T-helper 22 cell (primary cell): ENCODE measurements around the gene INSM1.

ENCODE experiments used
- DNase-seq: peaks from one replicate; pipeline ENCODE4 v3.0.0-alpha.2; 2020; ENCODE audit warnings: low read depth

INSM1 gene

GRCh38 chr20:20362774-20363433 is 5.0 kb upstream of the INSM1 start:
- DNase-seq, result no peak

DNA sequence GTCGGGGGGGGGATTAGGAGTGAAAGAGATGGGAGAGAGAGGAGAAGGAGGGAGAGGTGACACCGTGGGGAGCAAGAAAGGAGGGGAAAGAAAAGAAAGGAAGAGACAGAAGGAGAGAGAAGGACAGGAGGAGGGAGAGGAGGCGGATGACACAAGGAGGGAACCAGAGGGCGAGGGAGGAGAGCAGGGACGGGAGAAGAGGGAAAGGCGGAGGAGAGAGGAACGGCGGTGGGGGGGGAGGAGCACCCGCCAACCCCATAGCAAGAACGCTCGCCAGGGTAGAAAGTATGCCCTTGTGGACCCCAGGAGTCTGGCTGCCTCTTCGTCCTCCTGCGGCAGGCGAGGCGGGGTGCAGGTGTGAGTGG is 4.5 kb upstream of the INSM1 start:
- DNase-seq, result no peak

- DNase-seq, result no peak
Measured at GRCh38 chr20:20363799-20364592, 3.9 kb upstream of the INSM1 start.

GRCh38 chr20:20364593-20365479 is 3.1 kb upstream of the INSM1 start:
- no peak for DNase-seq

DNA sequence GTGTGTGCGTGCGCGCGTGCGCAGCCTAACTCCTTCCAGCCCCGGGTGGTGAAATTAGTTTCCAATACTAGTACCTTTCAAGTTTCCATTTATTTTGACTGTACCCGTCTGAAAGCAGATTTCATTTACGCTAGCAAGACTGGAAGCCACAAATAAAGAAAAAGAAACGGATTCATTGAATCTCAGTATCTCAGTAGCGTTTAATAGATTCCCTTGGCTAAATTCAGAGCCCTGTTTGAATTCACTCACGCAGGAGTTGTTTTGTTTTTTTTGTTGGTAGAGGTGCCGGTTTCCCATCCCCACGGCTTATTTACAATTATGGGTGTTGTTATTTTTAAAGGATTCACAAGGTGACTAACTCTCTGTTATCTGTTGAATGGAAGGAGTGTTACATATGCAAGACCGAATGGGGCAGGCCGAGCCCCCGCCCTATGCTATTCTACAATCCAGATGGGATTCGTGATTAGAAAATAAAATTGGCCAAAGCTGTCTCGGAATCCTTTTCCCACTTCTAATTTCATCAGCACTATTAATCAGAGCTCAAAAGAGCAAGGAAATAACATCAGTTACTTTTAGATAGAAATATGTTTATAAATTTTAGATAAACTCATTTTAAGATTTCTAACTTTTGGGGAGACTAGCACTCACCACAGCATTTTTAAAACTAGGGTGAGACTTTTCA is 2.3 kb upstream of the INSM1 start:
- DNase-seq, result no peak

GRCh38 chr20:20366551-20366875 is 1.4 kb upstream of the INSM1 start:
- no peak for DNase-seq

DNA sequence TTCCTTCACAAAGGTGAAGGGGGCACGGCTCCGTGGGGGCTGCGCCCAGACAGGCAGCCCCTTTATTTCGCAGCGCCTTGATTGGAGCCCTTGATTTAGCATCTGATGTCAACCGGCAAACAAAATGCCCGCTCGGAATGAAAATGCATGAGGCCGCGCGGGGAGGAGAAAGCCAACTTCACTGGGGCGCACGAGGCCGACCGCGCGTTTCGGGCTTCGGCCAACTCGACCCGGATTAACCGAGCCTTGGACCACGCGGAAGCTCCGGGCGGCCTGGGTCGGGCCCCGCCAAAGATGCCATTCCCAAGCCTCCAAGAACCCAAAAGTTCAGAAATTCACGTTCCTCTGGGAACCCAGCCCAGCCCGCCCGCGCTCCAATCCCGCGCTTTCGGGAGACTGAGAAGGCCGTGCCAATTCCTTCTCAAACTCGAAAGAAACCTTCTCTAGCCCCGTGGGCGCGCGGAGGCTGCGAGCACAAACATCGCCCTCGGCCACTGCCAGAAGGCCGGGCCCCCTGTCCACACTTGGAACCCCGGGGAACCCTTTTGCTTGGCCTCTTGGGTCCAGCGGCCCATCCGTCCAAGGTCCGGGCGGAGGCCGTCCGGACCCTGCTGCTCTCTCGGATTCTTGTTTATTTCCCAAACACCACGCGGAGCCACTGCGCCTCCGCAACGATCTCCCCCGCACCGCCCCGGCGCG is 879 bp upstream of the INSM1 start:
- DNase-seq, result no peak

DNA sequence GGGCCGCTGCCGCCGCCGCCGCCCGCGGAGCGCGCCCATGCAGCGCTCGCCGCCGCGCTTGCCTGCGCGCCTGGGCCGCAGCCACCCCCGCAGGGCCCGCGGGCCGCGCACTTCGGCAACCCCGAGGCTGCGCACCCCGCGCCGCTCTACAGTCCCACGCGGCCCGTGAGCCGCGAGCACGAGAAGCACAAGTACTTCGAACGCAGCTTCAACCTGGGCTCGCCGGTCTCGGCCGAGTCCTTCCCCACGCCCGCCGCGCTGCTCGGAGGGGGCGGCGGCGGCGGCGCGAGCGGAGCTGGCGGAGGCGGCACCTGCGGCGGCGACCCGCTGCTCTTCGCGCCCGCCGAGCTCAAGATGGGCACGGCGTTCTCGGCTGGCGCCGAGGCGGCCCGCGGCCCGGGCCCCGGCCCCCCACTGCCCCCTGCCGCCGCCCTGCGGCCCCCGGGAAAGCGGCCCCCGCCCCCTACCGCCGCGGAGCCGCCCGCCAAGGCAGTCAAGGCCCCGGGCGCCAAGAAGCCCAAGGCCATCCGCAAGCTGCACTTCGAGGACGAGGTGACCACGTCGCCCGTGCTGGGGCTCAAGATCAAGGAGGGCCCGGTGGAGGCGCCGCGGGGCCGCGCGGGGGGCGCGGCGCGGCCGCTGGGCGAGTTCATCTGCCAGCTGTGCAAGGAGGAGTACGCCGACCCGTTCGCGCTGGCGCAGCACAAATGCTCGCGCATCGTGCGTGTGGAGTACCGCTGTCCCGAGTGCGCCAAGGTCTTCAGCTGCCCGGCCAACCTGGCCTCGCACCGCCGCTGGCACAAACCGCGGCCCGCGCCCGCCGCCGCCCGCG is 730 bp downstream of the INSM1 start:
- no peak for DNase-seq

DNA sequence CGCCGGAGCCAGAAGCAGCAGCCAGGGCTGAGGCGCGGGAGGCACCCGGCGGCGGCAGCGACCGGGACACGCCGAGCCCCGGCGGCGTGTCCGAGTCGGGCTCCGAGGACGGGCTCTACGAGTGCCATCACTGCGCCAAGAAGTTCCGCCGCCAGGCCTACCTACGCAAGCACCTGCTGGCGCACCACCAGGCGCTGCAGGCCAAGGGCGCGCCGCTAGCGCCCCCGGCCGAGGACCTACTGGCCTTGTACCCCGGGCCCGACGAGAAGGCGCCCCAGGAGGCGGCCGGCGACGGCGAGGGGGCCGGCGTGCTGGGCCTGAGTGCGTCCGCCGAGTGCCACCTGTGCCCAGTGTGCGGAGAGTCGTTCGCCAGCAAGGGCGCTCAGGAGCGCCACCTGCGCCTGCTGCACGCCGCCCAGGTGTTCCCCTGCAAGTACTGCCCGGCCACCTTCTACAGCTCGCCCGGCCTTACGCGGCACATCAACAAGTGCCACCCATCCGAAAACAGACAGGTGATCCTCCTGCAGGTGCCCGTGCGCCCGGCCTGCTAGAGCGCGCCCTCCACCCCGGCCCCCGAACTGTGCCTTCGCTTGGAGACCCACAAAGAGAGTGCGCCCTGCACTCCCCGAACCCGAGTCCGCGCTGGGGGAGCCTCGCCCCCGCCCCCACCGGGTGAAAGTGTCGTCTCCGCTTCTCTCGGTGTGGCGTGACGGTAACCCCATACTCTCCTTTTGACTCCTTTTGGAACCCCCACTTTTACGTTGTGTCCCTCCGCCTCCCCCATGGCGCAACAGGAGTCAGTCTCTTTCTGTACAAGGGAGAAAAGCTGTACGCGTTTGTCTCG is 1.6 kb downstream of the INSM1 start:
- no peak for DNase-seq

- no peak for DNase-seq
Measured at GRCh38 chr20:20370094-20370575, 2.2 kb downstream of the INSM1 start.

DNA sequence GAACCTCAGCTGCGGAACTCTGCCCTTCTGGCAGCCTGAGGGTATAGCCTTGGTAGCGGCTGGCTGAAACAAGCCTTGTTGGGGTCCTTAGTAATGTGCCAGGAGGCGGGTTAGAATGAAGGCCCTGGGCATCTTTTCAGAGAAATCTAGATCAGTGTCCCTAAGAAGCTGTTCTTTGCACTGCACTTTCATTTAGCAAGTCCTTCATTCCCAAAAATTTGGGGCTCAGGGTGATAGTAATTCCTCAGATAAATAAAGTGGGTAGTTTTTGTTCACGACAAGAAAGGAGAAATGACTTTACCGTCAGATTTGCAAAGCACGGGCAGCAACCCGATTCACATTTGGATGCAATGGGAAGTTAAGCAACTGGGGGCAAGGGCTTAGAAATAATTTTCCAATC is 3.2 kb downstream of the INSM1 start:
- no peak for DNase-seq

GRCh38 chr20:20371681-20372080 is 3.8 kb downstream of the INSM1 start:
- DNase-seq, result no peak

DNA sequence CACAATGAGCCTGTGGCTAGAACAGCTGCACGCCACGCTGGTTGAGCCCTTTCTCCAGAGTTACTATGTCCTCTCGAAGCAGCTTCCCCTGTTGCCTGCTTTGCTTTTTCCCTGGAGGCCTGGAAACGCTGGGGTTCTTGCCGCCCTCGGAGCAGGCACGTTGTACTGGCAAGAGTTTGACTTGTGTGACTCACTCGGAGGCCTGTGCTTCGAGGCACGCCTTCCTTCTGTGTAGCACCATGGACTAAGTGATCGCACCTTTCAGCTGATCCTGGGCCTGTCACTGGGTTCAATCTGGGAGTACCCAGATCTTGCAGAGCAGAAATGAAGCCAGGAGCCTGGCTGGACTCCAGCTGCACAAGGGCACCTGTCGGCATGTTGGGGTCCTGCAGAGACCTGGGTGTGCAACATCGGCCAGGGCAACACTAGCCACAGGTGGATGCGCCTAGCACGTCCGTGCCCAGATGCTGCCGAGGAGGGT is 5.2 kb downstream of the INSM1 start:
- no peak for DNase-seq

DNA sequence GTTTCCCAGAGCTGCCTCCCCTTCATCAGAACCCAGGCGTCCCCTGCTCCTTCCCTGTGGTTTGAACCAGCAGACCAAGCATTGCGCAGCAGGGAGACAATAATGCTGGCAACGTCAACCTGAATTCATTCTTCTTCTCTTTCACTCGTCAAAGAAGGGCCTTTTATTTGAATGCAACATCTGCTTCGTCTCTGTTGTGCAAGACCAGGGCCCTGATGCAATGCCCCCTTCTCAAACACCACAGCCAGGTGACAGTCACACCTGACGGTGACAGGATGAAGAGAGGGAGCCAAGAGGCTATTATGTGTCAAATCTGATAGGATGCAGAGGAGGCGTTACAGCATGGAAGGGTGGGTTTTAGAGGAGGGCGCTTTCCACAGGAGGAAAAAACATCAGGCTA is 8.0 kb downstream of the INSM1 start:
- no peak for DNase-seq

GRCh38 chr20:20386192-20386591 is 18.3 kb downstream of the INSM1 start:
- DNase-seq, result no peak

DNA sequence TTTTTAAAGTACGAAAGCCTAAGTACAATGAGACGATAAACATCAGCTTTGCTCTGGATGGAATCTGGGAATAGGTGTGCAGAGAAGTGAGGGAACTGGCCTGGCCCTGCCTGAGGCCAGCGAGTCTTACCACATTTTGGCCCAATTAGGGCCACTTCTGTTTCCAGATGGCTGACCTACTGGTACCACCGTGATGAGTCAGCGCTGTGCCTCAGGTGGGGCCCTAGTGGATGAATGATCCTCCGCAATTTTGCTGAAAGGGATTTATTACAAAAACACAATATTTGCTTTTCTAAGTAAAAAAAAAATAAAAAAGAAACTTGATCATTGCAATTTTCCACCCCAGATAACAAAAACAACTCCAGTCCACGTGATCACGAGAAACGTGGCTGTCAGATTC is 22.5 kb downstream of the INSM1 start:
- no peak for DNase-seq

DNA sequence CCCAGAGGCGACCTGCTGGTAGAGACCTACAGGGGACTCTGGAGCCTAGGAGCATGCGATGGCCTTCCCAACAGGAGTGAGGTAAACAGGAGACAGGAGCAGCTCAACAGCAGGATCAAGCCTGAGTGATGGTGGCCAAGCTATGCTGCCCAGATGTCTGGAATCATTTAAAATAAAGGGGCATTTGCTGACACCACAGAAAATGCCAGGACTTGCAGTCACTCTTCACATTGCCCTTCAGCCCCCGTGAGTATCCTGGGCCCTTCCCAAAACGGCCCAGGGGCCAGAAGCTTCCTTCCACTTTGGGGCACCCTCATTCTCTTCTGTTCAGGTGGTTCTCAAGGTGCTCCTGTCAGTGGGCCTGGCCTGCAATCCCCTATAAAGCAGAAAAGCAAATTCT is 23.2 kb downstream of the INSM1 start:
- no peak for DNase-seq

DNA sequence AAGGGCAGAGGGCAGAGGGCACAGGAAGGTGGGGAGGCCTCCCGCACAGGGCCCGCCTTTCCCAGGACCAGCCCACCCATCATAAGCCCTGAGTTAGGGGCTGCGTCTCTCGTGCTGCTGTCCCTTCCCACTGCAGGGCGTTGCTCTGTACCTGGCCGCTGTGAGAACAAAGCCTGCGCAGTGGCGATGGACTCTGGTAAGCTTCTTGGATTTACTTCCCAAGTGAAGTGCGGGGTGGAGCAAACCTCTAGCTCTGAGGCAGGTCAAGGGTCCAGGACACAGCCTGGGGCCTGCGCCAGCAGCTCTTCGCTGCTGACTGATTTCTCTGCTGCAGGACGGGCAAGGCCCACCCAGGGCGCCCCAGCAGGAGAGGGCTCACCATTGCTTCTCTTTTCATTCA is 23.9 kb downstream of the INSM1 start:
- DNase-seq, result no peak

GRCh38 chr20:20393207-20394120 is 25.6 kb downstream of the INSM1 start:
- no peak for DNase-seq
